NT2/D1 (cell line): Measurements from ENCODE around the gene KRTAP10-7.

Experiments used
- SUZ12 ChIP-seq: IDR thresholded peaks from 2 replicates; pipeline ENCODE4 v1.6.1; 2011; ENCODE audit not compliant: insufficient read length, insufficient read depth; ENCODE audit errors: extremely low read depth
- YY1 ChIP-seq: IDR thresholded peaks from 2 replicates; pipeline ENCODE4 v1.6.1; 2011; ENCODE audit not compliant: insufficient read length, insufficient read depth
- ZNF274 ChIP-seq: IDR thresholded peaks from 2 replicates; pipeline ENCODE4 v1.6.1; 2011; ENCODE audit warnings: mild to moderate bottlenecking, low read depth, low read length

- TF ChIP-seq ZNF274 (no peak), SUZ12 (no peak), YY1 (no peak)
Measured at GRCh38 chr21:44564886-44565598, 35.4 kb upstream of the KRTAP10-7 start.
